Adrenal gland (tissue), 12 donors: ENCODE results near the gene STX4. TPM values are rescaled to one million over a fixed set of nuclear protein-coding genes. Genes with fewer than 3 reads are reported as not detected.

Source experiments
- DNase-seq, 7 donors: peaks; one replicate each; pipeline ENCODE4 v3.0.0-alpha.2; 2019 to 2020
- H3K27ac ChIP-seq, 5 donors: fragments of 200-600 bp; sonication (generic) in 4 of 5; 1 replicate in 3 of 5; 2 replicates in 2 of 5; pipeline versions ENCODE4 v1.5.1 to v1.8.0; 2016 to 2020; ENCODE audit warnings: mild to moderate bottlenecking in 1 of 5
- H3K27me3 ChIP-seq: fragments of 200-600 bp; 2 replicates; pipeline ENCODE4 v1.8.0; 2021
- H3K36me3 ChIP-seq, 2 donors: fragments of 200-600 bp; replicated peaks in 1 of 2; 1 replicate in 1 of 2; 2 replicates in 1 of 2; pipeline versions ENCODE4 v1.5.1 to v1.8.0; 2018 to 2022
- H3K4me1 ChIP-seq, 2 donors: fragments of 200-600 bp; replicated peaks in 1 of 2; 1 replicate in 1 of 2; 2 replicates in 1 of 2; pipeline versions ENCODE4 v1.5.1 to v1.8.0; 2018 to 2021
- H3K4me3 ChIP-seq, 4 donors: fragments of 200-600 bp; sonication (generic) in 3 of 4; one replicate each; pipeline ENCODE4 v1.5.1; 2016 to 2018
- H3K9me3 ChIP-seq, 3 donors: fragments of 200-600 bp; sonication (generic) in 1 of 3; replicated peaks in 1 of 3; 1 replicate in 2 of 3; 2 replicates in 1 of 3; pipeline versions ENCODE4 v1.5.1 to v1.8.0; 2016 to 2021
- CTCF ChIP-seq, 6 experiments: fragments of 450-650 bp in 4 of 6; fragments of 200-600 bp in 2 of 6; sonication (generic) in 1 of 6; IDR thresholded peaks; 1 replicate in 5 of 6; 2 replicates in 1 of 6; pipeline versions ENCODE4 v1.5.1 to v1.8.0; 2016 to 2021; ENCODE audit warnings: antibody characterized with exemption in 6 of 6, mild to moderate bottlenecking in 2 of 6, moderate library complexity in 1 of 6
- POLR2A ChIP-seq, 2 donors: fragments of 450-650 bp; IDR thresholded peaks; one replicate each; pipeline ENCODE4 v1.6.1; 2017; ENCODE audit warnings: antibody characterized with exemption in 2 of 2, mild to moderate bottlenecking in 2 of 2, moderate library complexity in 1 of 2
- WGBS, 4 donors: extraction: QIAGEN DNeasy Blood & Tissue Kit in 2 of 4; methylation state at CpG; one replicate each; pipeline versions ENCODE4 v1.1.5 to v1.1.7; 2013 to 2017; 5-methylcytosine and 5-hydroxymethylcytosine counted together
- intact Hi-C, 2 donors: fragments of 100-400 bp; cut with DNase I; formaldehyde crosslinking; loops; one replicate each; pipeline versions ENCODE4 v1.14.1 to v1.15.0; 2022 to 2023
- polyA plus RNA-seq, 3 donors: library from polyadenylated mRNA; stranded (reverse); fragments of 200-250 nt in 2 of 3; fragments of 350-450 nt in 1 of 3; fragmentation: Illumina TruSeq in 1 of 3; extraction: RNeasy Lipid Tissue Mini Kit (QIAGEN cat#74804) in 1 of 3; gene quantifications; one replicate each; pipeline ENCODE4 v1.2.3, GENCODE V29; 2013 to 2014
- total RNA-seq, 9 donors: library from RNA; depleted of rRNA in 4 of 9; stranded (reverse); fragments of >200 nt in 4 of 9; fragments of 120-200 nt in 1 of 9; fragmentation: NEBNext Ultra II Directional in 1 of 9; extraction: Animal tissue kit (Norgen Biotek cat#: 25700) in 1 of 9; gene quantifications; one replicate each; pipeline versions ENCODE4 v1.1.0 to v1.2.4, GENCODE V29; 2013 to 2023
- donor health status: healthy with polysubstance abuse.
- donor health status: Bipolar disorder and iron deficiency.
- donor health status: DM: yes; HTN: yes; CAD: no.
- donor health status: DM: no; HTN: no; CAD: no.
- donor health status: DM: no; HTN: no; CAD: no.
- donor health status: DM: yes; HTN: yes; CAD: no.

STX4 gene
- total and polyA plus RNA-seq, 12 donors: 25.0 to 225 (median 58.0) TPM

GRCh38 chr16:31077024-31077423 lies 43.7 kb downstream of the STX4 start:
- no peak for DNase-seq
- TF ChIP-seq CTCF (IDR thresholded peaks at IDR 0.05) (no peak), POLR2A (IDR thresholded peaks at IDR 0.05) (no peak)
- 95 to 99% (median 96%) methylated on average over 10 to 13 of the region's 13 CpGs for WGBS, 4 donors
- Histone ChIP-seq H3K27me3 (no peaks in the 10 kb centered on the region), H3K27ac (no peak overlapping the region), H3K4me3 (no peak overlapping the region), H3K36me3 (peaks cover 0 to 51% of the 10 kb centered on the region in 2 donors), H3K9me3 (no peaks in the 10 kb centered on the region), H3K4me1 (peaks cover 8 to 20% of the 10 kb centered on the region in 2 donors)
- intact Hi-C loops: no loop called here

GRCh38 chr16:31077592-31078396 lies 44.4 kb downstream of the STX4 start:
- H3K36me3 ChIP-seq: peaks cover 0 to 51% of the 10 kb centered on the region in 2 donors

GRCh38 chr16:31078597-31079341 lies 45.4 kb downstream of the STX4 start:
- Histone ChIP-seq H3K27ac (no peak overlapping the region), H3K27me3 (no peaks in the 10 kb centered on the region), H3K4me1 (peaks cover 3 to 12% of the 10 kb centered on the region in 2 donors), H3K9me3 (no peaks in the 10 kb centered on the region), H3K4me3 (no peak overlapping the region), H3K36me3 (peaks cover 0 to 51% of the 10 kb centered on the region in 2 donors)
- TF ChIP-seq POLR2A (IDR thresholded peaks at IDR 0.05) (no peak), CTCF (IDR thresholded peaks at IDR 0.05) (no peak)
- intact Hi-C loops: no loop called here
- 87 to 94% (median 93%) methylated on average over 4 to 15 of the region's 15 CpGs for WGBS, 4 donors
- DNase-seq: no peak

More at GRCh38 chr16:31077592-31078396, 44.4 kb downstream of the STX4 start:
- Histone ChIP-seq H3K4me1 (peaks cover 3 to 12% of the 10 kb centered on the region in 2 donors), H3K4me3 (no peak overlapping the region), H3K9me3 (no peaks in the 10 kb centered on the region), H3K27me3 (no peaks in the 10 kb centered on the region), H3K27ac (no peak overlapping the region)
- no peak for TF ChIP-seq CTCF (IDR thresholded peaks at IDR 0.05)
- TF ChIP-seq POLR2A (IDR thresholded peaks at IDR 0.05): no peak
- WGBS, 4 donors: 90 to 91% (median 90%) methylated on average over 19 to 30 of the region's 30 CpGs
- intact Hi-C loops: no loop called here
- DNase-seq: no peak

GRCh38 chr16:31079342-31079944 lies 46.1 kb downstream of the STX4 start:
- peaks cover 3 to 12% of the 10 kb centered on the region in 2 donors for H3K4me1 ChIP-seq
- no peak overlapping the region for H3K4me3 ChIP-seq
- peaks cover 0 to 51% of the 10 kb centered on the region in 2 donors for H3K36me3 ChIP-seq
- no peak for TF ChIP-seq POLR2A (IDR thresholded peaks at IDR 0.05)
- no peak for TF ChIP-seq CTCF (IDR thresholded peaks at IDR 0.05)
- H3K27ac ChIP-seq: no peak overlapping the region
- H3K27me3 ChIP-seq: no peaks in the 10 kb centered on the region
- no peaks in the 10 kb centered on the region for H3K9me3 ChIP-seq
- 82 to 91% (median 89%) methylated on average over 8 to 13 of the region's 13 CpGs for WGBS, 4 donors
- intact Hi-C loops: no loop called here
- no peak for DNase-seq
